ENCODE measurements around the gene TAF1B. TPM values are rescaled to one million over a fixed set of nuclear protein-coding genes. Genes with fewer than 3 reads are reported as not detected.

The TAF1B gene
- total RNA-seq, 2 experiments from 2014 or later: 22.3 to 22.4 TPM

DNA sequence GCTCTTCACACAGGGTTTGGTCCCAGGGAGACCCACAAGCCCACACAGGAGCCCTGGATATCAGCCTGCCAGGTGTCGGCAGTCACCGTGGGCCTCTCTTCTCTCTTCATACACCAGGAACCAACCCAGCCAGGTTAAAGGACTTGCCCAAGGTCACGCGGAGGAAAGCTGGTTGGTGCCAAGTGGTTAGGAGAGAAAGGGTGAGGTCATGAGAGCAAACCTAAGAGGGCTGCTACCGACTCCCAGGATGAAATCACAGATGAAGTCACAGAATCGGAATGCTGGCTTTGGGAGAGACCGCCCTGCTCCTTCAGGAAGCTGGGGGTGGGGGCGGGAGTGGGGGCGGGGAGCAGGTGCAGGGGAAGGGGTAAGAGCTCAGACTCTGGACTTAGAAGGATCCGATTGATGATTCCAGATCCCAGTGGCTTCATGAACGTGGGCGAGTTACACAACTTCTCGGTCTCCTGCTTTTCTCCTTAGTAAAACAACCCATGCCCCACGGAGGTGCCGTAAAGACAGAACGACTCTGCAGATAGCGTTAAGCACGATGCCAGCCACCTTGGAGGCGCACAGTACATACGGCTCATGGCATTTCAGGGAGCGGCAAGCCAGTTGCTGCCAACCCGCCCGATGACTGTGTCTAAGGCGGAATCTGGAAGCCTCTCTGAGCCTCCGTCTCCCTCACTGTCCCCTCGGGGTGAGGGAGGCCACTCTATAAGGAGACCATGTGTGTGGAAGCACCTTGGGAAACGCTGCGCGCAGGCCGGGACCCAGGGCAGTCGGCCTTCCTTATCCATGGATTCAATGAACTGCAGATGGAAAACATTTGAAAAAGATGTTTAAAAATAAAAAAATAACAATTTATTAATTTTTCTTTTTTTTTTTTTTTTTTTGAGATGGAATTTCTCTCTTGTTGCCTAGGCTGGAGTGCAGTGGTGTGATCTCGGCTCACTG is 23.0 kb upstream of the TAF1B start:
- intact Hi-C loops (cut with micrococcal nuclease): no loop called here
- Mint-ChIP-seq H3K4me1 (ENCODE audit: low read depth) (peaks cover 5% of the 10 kb centered on the region), H3K4me3 (no peak overlapping the region), H3K9me3 (no peaks in the 10 kb centered on the region), H3K27me3 (peaks cover under 1% of the 10 kb centered on the region), H3K36me3 (ENCODE audit: low read depth) (no peaks in the 10 kb centered on the region), H3K27ac (no peak overlapping the region)
- no peak for ATAC-seq
- ChIA-PET POLR2A (interaction anchor here (1.2 kb wide), 1 partner anchor 94 kb away, joined by 4 read pairs; no protein-coding TSS in a partner anchor), CTCF (no interaction called here)
- no peak for DNase-seq
- TF ChIP-seq, protein P1, sequence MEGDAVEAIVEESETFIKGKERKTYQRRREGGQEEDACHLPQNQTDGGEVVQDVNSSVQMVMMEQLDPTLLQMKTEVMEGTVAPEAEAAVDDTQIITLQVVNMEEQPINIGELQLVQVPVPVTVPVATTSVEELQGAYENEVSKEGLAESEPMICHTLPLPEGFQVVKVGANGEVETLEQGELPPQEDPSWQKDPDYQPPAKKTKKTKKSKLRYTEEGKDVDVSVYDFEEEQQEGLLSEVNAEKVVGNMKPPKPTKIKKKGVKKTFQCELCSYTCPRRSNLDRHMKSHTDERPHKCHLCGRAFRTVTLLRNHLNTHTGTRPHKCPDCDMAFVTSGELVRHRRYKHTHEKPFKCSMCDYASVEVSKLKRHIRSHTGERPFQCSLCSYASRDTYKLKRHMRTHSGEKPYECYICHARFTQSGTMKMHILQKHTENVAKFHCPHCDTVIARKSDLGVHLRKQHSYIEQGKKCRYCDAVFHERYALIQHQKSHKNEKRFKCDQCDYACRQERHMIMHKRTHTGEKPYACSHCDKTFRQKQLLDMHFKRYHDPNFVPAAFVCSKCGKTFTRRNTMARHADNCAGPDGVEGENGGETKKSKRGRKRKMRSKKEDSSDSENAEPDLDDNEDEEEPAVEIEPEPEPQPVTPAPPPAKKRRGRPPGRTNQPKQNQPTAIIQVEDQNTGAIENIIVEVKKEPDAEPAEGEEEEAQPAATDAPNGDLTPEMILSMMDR (IDR thresholded peaks at IDR 0.05): no peak

GRCh38 chr2:9821805-9822445 is 21.3 kb upstream of the TAF1B start:
- no peaks in the 10 kb centered on the region for H3K4me1 Mint-ChIP-seq (ENCODE audit: low read depth)

DNA sequence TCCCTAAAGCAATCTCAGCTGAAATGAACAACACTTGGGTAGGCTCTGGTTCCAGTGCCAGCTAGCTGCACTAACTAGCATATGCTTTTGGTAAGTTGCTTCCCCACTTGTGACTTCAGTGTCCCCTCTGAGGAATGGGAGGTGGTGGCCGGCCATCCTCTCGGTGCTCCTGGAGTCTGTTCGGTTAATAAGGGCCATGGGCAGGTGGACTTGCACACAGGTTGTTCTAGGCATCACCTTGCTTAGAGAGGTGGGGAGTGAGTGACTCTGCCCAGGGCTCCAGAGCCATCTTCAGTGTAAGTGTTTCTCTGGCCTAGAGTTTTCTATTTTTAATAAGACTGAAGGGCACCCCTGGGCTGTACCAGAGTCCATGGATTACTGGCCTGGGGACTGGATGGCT is 18.8 kb upstream of the TAF1B start:
- intact Hi-C loops (cut with micrococcal nuclease): loop anchor here (1.0 kb wide), 1 partner anchor 9 kb away; no protein-coding TSS in a partner anchor
- CTCF ChIA-PET: interaction anchor here (0.7 to 5.7 kb wide), 2 partner anchors 10 to 25 kb away, joined by 3 to 28 read pairs; no protein-coding TSS in a partner anchor
- no peak overlapping the region for H3K4me3 Mint-ChIP-seq
- DNase-seq (no peak), ATAC-seq (no peak)
- H3K27ac Mint-ChIP-seq: no peak overlapping the region
- POLR2A ChIA-PET: no interaction called here
- no peaks in the 10 kb centered on the region for H3K9me3 Mint-ChIP-seq
- no peaks in the 10 kb centered on the region for H3K4me1 Mint-ChIP-seq (ENCODE audit: low read depth)
- H3K27me3 Mint-ChIP-seq: peaks cover 3% of the 10 kb centered on the region
- TF ChIP-seq, protein P1 (IDR thresholded peaks at IDR 0.05): no peak
- no peaks in the 10 kb centered on the region for H3K36me3 Mint-ChIP-seq (ENCODE audit: low read depth)

More at GRCh38 chr2:9821805-9822445, 21.3 kb upstream of the TAF1B start:
- no peak overlapping the region for H3K4me3 Mint-ChIP-seq
- intact Hi-C loops (cut with micrococcal nuclease): no loop called here
- ChIA-PET CTCF (interaction anchor here (1.2 kb wide), 1 partner anchor 9 kb away, joined by 4 read pairs; no protein-coding TSS in a partner anchor), POLR2A (no interaction called here)
- no peaks in the 10 kb centered on the region for H3K36me3 Mint-ChIP-seq (ENCODE audit: low read depth)
- ATAC-seq (no peak), DNase-seq (no peak)
- H3K27me3 Mint-ChIP-seq: peaks cover 2% of the 10 kb centered on the region
- no peaks in the 10 kb centered on the region for H3K9me3 Mint-ChIP-seq
- TF ChIP-seq, protein P1 (IDR thresholded peaks at IDR 0.05): no peak
- no peak overlapping the region for H3K27ac Mint-ChIP-seq

DNA sequence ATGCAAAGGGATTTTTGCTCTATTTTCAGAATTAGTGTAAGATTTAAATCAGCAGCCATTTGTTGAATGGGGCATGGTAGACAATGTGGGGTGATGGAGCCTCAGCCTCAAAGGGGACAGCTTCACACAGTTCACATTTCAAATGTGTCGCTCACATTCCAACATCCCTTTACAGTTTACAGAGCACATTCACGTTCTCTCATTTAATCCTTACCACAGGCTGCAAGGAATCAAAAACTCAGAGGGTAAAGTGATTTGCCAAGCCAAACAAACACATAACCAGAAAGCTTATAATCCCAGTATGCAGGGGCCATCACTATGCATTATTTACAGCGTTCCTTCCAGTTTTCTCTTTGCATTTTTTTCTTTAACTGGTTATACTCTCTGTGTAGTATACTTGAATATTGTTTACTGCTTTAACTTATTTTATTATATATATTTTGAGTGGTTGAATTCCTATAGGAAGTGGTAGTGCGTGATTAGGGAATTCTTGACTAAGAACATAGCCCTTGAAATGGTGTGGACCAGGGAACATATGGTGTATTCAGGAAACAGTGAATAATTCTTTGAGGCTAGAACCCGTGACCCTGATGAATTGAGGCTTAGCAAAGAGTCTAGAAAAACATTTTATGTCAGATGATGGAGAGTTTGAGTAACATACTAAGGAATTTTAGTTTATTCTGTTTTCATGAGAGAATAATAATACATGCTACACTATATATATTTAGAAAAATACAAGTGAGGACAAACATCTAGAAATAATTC is 18.1 kb upstream of the TAF1B start:
- ATAC-seq (no peak), DNase-seq (no peak)
- intact Hi-C loops (cut with micrococcal nuclease): loop anchor here (1.0 kb wide), 1 partner anchor 10 kb away; no protein-coding TSS in a partner anchor
- Mint-ChIP-seq H3K9me3 (no peaks in the 10 kb centered on the region), H3K36me3 (ENCODE audit: low read depth) (no peaks in the 10 kb centered on the region), H3K4me3 (no peak overlapping the region), H3K27ac (no peak overlapping the region), H3K27me3 (peaks cover 3% of the 10 kb centered on the region), H3K4me1 (ENCODE audit: low read depth) (no peaks in the 10 kb centered on the region)
- ChIA-PET POLR2A (no interaction called here), CTCF (interaction anchor here (5.7 kb wide), 1 partner anchor 11 kb away, joined by 28 read pairs; no protein-coding TSS in a partner anchor)
- TF ChIP-seq, protein P1 (IDR thresholded peaks at IDR 0.05): no peak

Measured in activated CD8-positive, alpha-beta T cell treated with anti-CD3 and anti-CD28 coated beads for 36 hours (primary cell).